HG03103 (cell line): ENCODE results near the gene LCLAT1.
"Not testable (repeated sequence)": the region's sequence is repeated elsewhere in the genome, so short reads cannot be mapped to it uniquely, and the experiment has no call there.

Experiments
- ATAC-seq: cut with Tn5 transposase; IDR thresholded peaks from one replicate; pipeline ENCODE4 v1.9.1; 2021; ENCODE audit warnings: low read depth; ENCODE audit not compliant: unreplicated experiment

Gene LCLAT1

GRCh38 chr2:30484995-30485394 is 37.9 kb downstream of the LCLAT1 start:
- no peak for ATAC-seq

- ATAC-seq, result no peak
These were observed 39.6 kb downstream of the LCLAT1 start for GRCh38 chr2:30486655-30487054.

GRCh38 chr2:30487603-30488002 is 40.6 kb downstream of the LCLAT1 start:
- no peak for ATAC-seq

GRCh38 chr2:30488012-30488659 is 41.1 kb downstream of the LCLAT1 start:
- no peak for ATAC-seq

- no peak for ATAC-seq
These were observed 44.2 kb downstream of the LCLAT1 start for GRCh38 chr2:30491225-30491624.

- ATAC-seq, result no peak
These were observed 45.1 kb downstream of the LCLAT1 start for GRCh38 chr2:30492185-30492584.

- ATAC-seq, result no peak
These were observed 45.6 kb downstream of the LCLAT1 start for GRCh38 chr2:30492619-30493018.

- no peak for ATAC-seq
These were observed 46.4 kb downstream of the LCLAT1 start for GRCh38 chr2:30493440-30493839.

GRCh38 chr2:30495896-30496295 is 48.9 kb downstream of the LCLAT1 start:
- not testable (repeated sequence) for ATAC-seq

- ATAC-seq, result no peak
These were observed 52.6 kb downstream of the LCLAT1 start for GRCh38 chr2:30499681-30500080.

- no peak for ATAC-seq
These were observed 53.7 kb downstream of the LCLAT1 start for GRCh38 chr2:30500699-30501098.

GRCh38 chr2:30502310-30502709 is 55.3 kb downstream of the LCLAT1 start:
- ATAC-seq, result no peak

- no peak for ATAC-seq
These were observed 56.1 kb downstream of the LCLAT1 start for GRCh38 chr2:30503007-30503694.

GRCh38 chr2:30503695-30504052 is 56.6 kb downstream of the LCLAT1 start:
- ATAC-seq, result no peak

GRCh38 chr2:30504731-30505130 is 57.7 kb downstream of the LCLAT1 start:
- no peak for ATAC-seq

- ATAC-seq, result no peak
These were observed 58.6 kb downstream of the LCLAT1 start for GRCh38 chr2:30505500-30506180.

GRCh38 chr2:30507460-30507859 is 60.4 kb downstream of the LCLAT1 start:
- ATAC-seq, result not testable (repeated sequence)

GRCh38 chr2:30509716-30510115 is 62.7 kb downstream of the LCLAT1 start:
- ATAC-seq, result no peak

GRCh38 chr2:30510409-30510808 is 63.4 kb downstream of the LCLAT1 start:
- no peak for ATAC-seq

- no peak for ATAC-seq
These were observed 64.4 kb downstream of the LCLAT1 start for GRCh38 chr2:30511122-30512083.
